Right atrium auricular region (tissue), 2 donors: Measurements from ENCODE around the gene NME3. TPM values are rescaled to one million over a fixed set of nuclear protein-coding genes. Genes with fewer than 3 reads are reported as not detected.
A peak's percentile ranks its signal among the peaks of the same experiment; 100 is the strongest.

ENCODE experiments used
- DNase-seq: peaks from one replicate; pipeline ENCODE4 v3.0.0-alpha.2; 2019; ENCODE audit warnings: low spot score
- H3K27ac ChIP-seq, 2 donors: fragments of 200-600 bp; sonication (generic); 1 replicate in 1 of 2; 2 replicates in 1 of 2; pipeline ENCODE4 v1.5.1; 2016 to 2019
- H3K27me3 ChIP-seq, 2 donors: fragments of 200-600 bp; sonication (generic); one replicate each; pipeline versions ENCODE4 v1.5.1 to v1.6.0; 2017 to 2019
- H3K36me3 ChIP-seq: fragments of 200-600 bp; sonication (generic); one replicate; pipeline ENCODE4 v1.5.1; 2016
- H3K4me1 ChIP-seq, 2 donors: fragments of 200-600 bp; sonication (generic); one replicate each; pipeline versions ENCODE4 v1.5.1 to v1.6.0; 2017 to 2019
- H3K4me3 ChIP-seq, 2 donors: fragments of 200-600 bp; sonication (generic); 1 replicate in 1 of 2; 2 replicates in 1 of 2; pipeline ENCODE4 v1.5.1; 2017 to 2019; ENCODE audit warnings: mild to moderate bottlenecking in 1 of 2, moderate library complexity in 1 of 2
- H3K9me3 ChIP-seq, 2 donors: fragments of 200-600 bp; sonication (generic); one replicate each; pipeline ENCODE4 v1.5.1; 2019
- total RNA-seq, 2 donors: library from RNA; depleted of rRNA; stranded (reverse); fragments of >200 nt; gene quantifications; one replicate each; pipeline ENCODE4 v1.1.0, GENCODE V29; 2016
- TF ChIP-seq, protein P1 (sequence below), 2 donors: fragments of 200-600 bp; sonication (generic); IDR thresholded peaks; one replicate each; pipeline ENCODE4 v1.5.1; 2019; ENCODE audit warnings: antibody characterized with exemption in 2 of 2

Gene NME3
- total RNA-seq, 2 donors from 2014 or later, result 51.3 to 56.2 TPM

DNA sequence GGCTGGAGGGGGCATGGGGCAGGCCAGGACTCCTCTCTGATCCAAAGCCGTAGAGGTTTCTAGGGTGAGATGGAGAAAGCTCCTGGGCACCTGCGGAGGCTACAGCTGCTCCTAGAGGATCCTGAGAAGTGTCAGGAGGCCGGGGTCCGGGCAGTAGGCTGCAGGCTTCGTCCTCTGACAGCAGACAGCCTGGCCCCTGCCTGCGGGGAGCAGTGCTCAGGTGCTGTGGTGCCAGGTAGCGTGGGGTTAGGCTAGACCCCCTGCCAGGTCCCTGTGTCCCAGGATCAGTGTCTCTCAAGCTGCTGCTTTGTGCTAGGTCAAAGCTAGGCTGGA is 3.1 kb upstream of the NME3 start:
- Histone ChIP-seq H3K4me1 (peaks cover 0 to 39% of the 10 kb centered on the region in 2 donors), H3K4me3 (peak overlapping the region in 1 of 2 donors; percentile 94), H3K27me3 (no peaks in the 10 kb centered on the region), H3K27ac (no peak overlapping the region), H3K9me3 (no peaks in the 10 kb centered on the region), H3K36me3 (peaks cover 32% of the 10 kb centered on the region)
- TF ChIP-seq, protein P1, sequence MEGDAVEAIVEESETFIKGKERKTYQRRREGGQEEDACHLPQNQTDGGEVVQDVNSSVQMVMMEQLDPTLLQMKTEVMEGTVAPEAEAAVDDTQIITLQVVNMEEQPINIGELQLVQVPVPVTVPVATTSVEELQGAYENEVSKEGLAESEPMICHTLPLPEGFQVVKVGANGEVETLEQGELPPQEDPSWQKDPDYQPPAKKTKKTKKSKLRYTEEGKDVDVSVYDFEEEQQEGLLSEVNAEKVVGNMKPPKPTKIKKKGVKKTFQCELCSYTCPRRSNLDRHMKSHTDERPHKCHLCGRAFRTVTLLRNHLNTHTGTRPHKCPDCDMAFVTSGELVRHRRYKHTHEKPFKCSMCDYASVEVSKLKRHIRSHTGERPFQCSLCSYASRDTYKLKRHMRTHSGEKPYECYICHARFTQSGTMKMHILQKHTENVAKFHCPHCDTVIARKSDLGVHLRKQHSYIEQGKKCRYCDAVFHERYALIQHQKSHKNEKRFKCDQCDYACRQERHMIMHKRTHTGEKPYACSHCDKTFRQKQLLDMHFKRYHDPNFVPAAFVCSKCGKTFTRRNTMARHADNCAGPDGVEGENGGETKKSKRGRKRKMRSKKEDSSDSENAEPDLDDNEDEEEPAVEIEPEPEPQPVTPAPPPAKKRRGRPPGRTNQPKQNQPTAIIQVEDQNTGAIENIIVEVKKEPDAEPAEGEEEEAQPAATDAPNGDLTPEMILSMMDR (IDR thresholded peaks at IDR 0.05), result no peak
- no peak for DNase-seq

DNA sequence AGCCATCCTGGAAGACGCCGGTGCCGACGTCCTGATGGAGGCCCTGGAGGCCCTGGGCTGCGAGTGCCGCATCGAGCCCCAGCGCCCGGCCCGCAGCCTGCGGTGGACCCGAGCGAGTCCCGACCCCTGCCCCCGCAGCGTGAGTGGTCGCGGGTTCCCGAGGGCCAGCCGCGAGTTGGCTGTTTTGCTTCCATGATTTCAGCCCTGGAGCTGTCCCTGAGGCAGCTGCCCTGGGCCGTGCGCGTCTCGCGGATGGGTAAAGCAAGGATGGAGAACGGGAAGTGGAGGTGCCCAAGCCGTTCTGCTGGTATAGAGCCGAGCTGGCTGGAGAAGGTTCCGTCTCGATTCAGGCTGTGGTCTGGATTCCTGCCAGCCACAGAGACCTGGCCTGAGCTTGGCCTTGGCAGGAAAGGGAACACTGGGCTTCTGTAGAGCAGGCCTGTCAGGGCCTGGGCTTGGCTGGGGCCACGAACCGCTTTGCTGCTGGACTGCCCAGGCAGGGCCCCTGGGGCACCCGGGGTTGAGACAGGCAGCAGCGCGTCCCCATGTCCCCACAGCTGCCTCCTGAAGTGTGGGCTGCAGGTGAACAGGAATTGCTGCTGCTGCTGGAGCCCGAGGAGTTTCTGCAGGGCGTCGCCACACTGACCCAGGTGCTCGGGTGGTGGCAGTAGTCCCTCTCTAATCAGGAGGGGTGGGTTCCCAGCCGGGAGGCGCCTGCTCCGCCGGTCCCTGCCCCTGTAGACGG is 2.5 kb upstream of the NME3 start:
- no peaks in the 10 kb centered on the region for H3K27me3 ChIP-seq
- DNase-seq, result no peak
- peaks cover 0 to 39% of the 10 kb centered on the region in 2 donors for H3K4me1 ChIP-seq
- H3K27ac ChIP-seq, result peak overlapping the region; percentile 95 to 97
- H3K9me3 ChIP-seq, result no peaks in the 10 kb centered on the region
- peak overlapping the region; percentile 70 to 94 for H3K4me3 ChIP-seq
- peaks cover 34% of the 10 kb centered on the region for H3K36me3 ChIP-seq
- TF ChIP-seq, protein P1 (IDR thresholded peaks at IDR 0.05), result no peak

DNA sequence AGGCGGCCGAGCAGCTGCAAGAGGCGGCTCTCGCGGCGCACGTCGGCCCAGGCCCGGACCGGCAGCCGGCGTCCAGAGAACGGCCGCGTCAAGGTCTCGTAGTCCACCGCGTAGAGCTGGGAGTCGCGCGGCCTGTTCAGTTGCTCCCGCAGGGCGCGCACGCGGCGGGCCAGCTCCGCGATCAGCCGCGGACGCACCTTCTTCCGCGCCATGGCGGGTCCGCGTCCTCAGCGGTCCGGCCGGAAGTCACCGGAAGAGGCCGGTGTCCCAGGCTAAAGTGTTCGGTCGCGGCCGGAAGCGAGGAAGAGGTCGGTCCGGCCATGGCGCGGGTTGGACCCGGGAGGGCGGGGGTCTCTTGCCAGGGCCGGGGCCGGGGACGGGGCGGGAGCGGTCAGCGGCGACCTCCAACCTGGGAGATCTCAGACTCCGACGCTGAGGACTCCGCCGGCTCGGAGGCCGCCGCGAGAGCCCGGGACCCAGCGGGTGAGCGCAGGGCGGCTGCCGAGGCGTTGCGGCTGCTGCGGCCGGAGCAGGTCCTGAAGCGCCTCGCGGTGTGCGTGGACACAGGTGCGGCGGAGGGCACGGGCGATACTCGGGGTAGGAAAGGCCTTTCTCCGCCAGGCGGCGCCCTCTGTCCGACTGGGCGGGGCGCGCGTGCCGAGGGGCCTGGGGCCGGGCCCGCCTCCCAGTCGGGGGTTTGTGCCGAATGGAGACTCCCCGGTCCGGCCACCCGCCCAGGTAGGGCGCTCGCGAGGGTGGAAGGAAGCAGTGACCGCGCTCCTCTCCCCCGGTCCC is 1.8 kb upstream of the NME3 start, which contains the start of gene MRPS34:
MRPS34 (minus strand) TSS at position 227 of the 795 bp plus-strand sequence; CDS start at position 212, 15 bp downstream.
- peak within 1 kb of the TSS; percentile 95 to 97 for H3K27ac ChIP-seq
- no peaks in the 10 kb centered on the region for H3K9me3 ChIP-seq
- no peaks in the 10 kb centered on the region for H3K27me3 ChIP-seq
- H3K4me1 ChIP-seq, result peaks cover 0 to 39% of the 10 kb centered on the region in 2 donors
- TF ChIP-seq, protein P1 (IDR thresholded peaks at IDR 0.05), result peak; percentile 62 to 86
- H3K4me3 ChIP-seq, result peak within 1 kb of the TSS; percentile 70 to 94
- peak; percentile 84 for DNase-seq
- peaks cover 38% of the 10 kb centered on the region for H3K36me3 ChIP-seq

DNA sequence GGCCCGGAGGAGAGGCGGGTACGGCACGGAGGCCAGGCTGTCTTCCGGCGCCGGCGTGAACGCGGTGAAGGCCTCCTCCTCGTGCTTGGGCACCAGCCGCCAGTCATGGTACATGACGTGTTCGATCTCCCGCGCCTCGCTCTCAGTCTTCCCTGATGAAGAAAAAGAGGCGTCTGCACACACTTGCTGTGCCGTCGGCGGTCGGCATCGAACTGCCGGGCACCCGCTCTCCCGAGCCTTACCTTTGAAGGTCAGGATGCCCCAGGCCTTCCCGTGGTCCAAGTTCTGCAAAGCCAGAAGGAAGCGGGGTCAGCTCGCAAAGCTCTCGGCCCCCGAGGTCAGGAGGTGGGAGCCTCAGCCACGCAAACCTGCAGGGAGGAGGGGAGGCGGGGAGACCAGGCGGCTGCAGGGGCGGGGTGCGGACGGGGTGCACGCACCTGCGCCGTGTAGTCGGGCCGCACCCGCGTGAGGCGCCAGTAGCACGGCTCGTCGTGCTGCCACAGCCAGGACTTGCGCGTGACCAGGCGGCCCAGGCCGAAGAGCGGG is 1.1 kb upstream of the NME3 start, which contains the start of gene EME2:
EME2 (plus strand) TSS at position 449 of the 546 bp plus-strand sequence. CDS start 418 bp downstream, outside the sequence.
- Histone ChIP-seq H3K27me3 (no peaks in the 10 kb centered on the region), H3K4me3 (peak within 1 kb of the TSS; percentile 70 to 94), H3K36me3 (peaks cover 38% of the 10 kb centered on the region), H3K9me3 (no peaks in the 10 kb centered on the region), H3K4me1 (peaks cover 0 to 39% of the 10 kb centered on the region in 2 donors), H3K27ac (peak within 1 kb of the TSS; percentile 95 to 97)
- no peak for DNase-seq
- TF ChIP-seq, protein P1 (IDR thresholded peaks at IDR 0.05), result no peak

DNA sequence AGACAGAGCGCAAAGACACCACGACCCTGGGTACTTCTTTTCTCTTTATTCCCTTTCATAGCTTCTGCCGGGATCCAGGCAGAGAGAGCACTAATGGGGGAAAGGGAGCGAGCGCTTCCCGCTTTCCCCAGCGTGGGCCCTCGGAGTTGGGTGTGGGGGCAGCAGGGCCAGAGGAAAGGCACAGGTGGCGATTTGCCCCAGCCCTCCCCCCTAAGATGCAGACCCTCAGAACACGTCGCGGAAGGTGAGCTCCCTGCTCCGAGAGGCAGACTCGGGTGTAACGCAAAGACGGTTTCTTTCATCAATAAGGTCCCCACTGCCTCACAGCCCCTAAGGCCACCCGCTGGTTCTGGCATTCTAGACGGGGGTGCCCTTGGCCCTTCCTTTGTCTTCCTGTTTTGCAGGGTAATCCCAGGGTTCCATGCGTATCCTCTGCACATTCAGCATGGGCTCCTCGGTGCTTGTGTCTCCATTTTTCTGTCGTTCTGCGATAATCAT is 570 bp upstream of the NME3 start:
- Histone ChIP-seq H3K27me3 (no peaks in the 10 kb centered on the region), H3K9me3 (no peaks in the 10 kb centered on the region), H3K4me3 (peak overlapping the region; percentile 70 to 94), H3K36me3 (peaks cover 38% of the 10 kb centered on the region), H3K4me1 (peaks cover 0 to 39% of the 10 kb centered on the region in 2 donors), H3K27ac (peak overlapping the region; percentile 95 to 97)
- DNase-seq, result no peak
- TF ChIP-seq, protein P1 (IDR thresholded peaks at IDR 0.05), result no peak
